ENCODE results near the gene MSANTD3.
A peak's percentile ranks its signal among the peaks of the same experiment; 100 is the strongest.
"Not testable (repeated sequence)": the region's sequence is repeated elsewhere in the genome, so short reads cannot be mapped to it uniquely, and the experiment has no call there.

MSANTD3 gene

DNA sequence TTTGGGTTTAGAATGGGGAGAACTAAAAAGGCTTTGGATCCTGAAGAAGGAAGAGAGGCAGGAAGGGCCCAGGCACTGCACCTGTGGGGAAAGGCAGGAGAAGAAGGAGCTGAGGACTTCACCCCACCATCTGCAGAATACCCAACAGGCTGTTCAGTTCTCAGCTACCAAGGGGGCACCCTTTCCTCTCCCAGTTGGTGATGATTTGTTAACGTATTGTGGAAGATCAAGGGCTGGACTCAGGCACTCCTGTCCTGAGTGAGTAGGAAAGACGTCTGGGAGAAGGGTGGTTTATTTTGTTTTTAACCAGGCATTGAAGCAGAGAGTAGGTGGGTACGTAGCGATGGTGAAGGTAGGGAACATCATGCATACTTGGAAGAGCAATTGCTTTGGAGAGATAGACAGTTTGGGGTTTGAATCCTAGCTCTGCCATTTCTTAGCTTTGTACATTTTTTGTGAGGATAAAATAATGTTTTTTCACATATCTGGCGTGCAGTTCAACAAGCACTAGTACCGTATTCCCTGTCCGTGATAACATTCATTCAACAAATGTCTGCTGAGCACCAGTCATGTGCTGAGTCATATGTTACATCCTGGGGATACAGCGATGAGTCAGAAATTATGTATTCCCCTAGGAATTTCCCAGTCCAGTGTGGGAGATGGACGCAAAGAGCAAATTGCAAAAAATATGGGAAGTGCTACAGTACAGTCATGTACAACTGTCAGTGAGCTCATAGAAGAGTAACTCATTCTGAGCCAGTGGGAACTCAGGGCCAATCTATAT, 2.1 kb downstream of the MSANTD3 start:
- no peak for DNase-seq (ENCODE audit: low read depth in 3 of 3)

DNA sequence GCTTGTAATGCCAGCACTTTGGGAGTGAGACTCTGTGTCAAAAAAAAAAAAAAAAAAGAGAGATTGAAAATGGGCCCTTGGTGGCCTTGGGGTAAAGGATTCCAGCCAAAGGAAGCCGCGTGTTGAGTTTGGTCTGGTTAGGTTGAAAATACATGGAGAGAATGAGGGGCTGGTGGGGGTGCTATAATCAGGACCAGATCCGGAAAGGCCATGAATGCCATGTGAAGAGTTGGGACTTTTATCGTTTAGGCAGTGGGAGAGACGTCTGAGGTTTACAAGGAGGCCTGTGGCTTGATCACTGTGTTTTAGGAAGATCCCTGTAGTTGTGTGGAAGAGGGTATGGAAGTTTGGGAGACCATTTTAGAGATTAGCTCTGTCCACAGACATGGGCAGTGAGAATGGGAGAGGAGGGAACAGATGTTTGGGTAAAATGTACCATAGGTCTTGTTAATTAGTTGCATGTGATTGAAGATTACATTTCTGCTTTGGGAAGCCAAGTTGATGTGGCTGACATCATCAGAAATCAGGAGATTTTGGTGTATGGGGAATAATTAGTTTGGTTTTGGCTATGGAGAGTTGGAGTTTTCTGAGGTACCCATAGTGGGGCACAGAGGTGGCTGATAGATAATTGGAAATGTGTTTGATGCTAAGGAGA, 3.5 kb downstream of the MSANTD3 start:
- no peak for DNase-seq (ENCODE audit: low read depth in 3 of 3)

DNA sequence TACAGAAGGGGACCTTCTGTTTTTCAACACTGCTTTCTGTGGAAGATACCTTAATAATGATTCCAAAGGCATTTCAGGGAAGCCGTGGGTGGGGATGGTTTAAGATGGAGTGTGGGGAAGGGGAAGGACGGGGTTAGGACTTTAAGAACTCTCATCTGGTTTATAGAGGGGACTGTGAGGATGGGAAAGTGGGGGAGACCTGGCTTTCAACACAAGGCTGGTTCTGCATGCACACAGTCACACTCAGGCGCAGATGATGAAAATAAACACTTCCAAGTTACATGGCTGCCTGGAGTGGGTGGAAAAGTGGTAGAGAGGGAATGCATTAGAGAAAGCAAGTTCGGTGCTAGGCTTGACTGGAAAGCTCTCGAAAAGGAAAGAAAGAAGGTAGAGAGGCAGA, 4.9 kb downstream of the MSANTD3 start:
- DNase-seq (ENCODE audit: low read depth in 3 of 3) = no peak

DNA sequence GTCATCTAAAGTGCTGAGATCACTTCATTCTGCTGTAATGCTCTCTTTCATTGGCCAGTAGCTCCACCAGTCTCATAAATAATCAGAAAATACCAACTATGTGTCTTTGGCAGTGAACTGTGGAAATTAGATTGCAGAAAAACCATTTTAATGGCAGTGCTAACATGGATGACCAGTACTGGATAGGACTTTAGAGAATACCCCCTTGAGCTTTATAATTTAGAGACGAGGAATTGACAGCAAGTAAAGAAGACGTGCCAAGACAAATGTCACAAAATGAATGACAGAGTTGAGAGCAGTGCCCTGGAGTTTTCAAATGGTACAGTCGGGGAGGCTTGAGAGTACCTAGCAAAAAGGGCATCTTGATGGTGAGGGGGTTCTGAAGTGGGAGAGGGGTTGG, 5.8 kb downstream of the MSANTD3 start:
- no peak for DNase-seq (ENCODE audit: low read depth in 3 of 3)

DNA sequence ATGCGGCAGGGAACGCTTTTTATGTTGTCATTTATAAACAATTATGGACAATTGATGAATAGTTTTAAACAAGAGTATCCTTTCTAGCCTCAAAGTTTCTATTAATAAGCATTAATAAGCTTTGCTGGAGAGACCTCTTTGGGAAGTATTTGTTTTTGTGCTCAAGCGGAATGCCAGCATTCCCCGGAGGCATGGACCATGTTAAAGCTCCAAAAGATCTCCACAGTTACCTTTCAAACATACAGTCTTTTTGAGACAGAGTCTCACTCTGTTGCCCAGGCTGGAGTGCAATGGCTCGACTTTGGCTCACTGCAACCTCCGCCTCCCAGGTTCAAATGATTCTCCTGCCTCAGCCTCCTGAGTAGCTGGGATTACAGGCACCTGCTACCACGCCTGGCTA, 9.6 kb downstream of the MSANTD3 start:
- no peak for DNase-seq (ENCODE audit: low read depth in 3 of 3)

DNA sequence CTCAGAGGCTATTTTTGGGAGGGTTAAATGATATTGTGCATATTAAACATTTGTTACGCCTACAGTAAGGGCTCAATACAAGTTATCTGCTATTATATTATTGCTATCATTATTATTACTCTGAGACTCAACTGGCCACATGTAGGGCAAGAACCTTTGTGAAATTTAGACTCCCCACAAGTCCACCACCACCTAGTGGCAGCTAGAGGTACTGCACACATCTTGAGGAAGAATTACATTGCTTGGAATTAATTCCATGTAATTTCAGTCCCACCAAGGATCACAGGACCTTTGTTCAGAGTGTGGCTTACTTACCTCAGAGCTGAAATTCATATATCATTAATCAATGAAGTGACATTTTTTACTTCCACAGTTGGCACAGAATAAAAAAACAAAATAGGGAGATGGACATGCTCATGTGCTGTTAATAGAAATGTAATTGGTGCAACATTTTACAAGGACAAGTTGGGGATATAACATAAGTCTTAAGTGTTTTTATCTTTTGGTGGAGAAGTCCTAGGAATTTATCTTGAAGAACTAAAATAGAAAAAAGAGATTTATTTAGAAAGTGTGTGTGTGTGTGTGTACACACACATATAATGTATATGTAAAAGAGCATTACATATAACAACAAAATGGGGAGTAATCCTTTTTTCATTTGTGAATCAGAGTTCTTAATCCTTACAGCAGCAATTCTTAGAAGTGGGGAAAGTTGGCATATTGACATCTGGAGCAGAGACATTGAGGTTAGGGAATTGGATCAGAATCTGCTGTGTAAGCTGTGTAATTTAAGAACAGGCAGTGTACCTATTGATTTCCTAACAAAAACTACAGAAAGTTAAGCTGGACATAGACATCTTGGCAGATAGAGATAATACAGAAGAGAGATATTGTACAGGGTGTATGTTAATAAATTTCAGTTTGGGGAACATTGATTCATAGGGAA, 11.2 kb downstream of the MSANTD3 start:
- DNase-seq (ENCODE audit: low read depth in 3 of 3) = peak; percentile 21 to 59 (median 55)

DNA sequence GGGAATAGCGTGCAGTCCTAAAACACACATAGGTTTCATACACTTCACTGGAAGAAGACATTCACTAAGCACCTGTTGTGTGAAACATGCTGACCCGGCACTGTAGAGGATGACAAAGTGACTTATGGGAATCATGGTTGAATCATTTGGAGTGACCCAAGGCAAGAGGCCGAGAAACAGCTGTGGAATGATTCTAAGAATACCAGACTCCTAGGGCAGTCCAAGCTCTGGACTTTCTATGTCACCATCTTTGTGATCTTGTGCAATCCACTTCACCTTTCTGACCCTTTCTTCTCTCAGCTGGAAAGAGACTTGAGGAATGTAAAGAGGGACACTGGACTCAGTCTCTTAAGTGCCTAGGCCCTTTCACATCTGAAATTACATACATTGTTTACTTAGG, 13.1 kb downstream of the MSANTD3 start:
- DNase-seq (ENCODE audit: low read depth in 3 of 3) = no peak

DNA sequence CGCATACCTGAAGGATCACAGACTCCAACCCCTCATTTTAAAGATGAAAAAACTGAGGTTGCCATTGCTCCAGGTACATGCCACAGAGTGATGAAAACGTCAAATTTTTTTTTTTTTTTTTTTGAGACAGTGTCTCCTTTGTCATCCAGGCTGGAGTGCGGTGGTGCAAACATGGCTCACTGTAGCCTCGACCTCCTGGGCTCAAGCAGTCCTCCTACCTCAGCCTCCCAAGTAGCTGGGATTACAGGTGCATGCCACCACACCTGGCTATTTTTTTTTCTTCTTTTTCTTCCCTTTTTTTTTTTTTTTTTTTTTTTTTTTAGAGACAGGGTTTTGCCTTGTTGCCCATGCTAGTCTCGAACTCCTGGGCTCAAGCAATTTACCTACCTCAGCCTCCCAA, 13.5 kb downstream of the MSANTD3 start:
- not testable (repeated sequence) for DNase-seq (ENCODE audit: low read depth in 3 of 3)

DNA sequence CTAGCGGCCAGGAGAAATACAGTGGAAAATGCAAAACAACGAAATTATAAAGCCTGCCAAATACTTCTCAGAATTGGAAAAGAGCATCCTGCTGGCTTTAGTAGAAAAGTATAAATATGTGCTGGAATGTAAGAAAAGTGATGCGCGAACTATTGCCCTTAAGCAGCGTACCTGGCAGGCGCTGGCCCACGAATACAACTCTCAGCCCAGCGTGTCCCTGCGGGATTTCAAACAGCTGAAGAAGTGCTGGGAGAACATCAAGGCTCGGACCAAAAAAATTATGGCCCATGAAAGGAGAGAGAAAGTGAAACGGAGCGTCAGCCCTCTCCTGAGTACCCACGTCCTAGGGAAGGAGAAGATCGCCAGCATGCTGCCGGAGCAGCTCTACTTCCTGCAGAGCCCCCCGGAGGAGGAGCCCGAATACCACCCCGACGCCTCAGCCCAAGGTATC, 15.0 kb downstream of the MSANTD3 start:
- DNase-seq (ENCODE audit: low read depth in 3 of 3) = no peak

DNA sequence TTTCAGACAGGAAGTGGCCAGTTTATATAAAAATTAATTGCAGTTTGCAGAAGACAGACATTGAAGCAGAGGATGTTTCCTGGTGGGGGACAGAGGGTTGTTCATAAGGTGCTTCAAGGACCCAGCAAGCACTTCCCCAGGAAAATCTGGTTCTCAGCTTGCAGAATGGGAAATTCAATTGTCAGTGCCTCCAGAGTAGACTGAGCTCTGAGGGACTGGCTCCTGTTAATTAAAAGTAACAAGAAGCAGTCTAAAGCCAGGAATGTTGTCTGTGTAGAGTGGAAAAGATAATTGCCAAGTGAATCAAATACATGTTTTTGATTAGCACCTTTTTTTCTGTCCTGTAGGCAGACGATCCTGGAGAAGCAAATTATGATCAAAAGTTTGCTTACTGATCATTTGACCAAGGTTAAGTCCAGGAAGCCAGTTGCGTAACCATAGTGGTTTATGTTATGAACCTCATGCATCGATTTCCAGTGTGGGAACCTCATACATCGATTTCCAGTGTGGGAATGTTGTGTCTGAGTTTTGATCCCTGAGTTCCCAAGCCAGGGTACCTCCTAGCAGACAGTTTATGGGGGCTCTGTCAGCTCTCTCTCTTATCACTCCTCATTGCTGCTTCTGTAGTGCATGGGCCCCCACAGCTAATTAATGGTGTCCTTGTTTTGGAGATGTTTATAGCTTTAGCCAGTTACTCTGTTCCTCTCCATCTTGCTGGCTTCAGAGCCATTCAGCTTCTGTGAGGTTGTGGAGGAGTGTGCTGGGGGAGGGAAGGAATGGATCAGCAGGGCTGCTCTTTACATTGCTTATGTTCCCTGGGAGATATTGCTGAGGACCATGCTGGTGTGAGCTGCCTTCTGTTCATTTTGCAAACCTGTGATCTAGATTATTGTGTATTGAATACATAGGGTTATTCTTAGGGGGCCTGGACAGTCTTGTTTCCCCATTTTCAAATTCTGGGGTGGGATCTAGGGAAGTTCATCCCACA, 17.1 kb downstream of the MSANTD3 start:
- DNase-seq (ENCODE audit: low read depth in 3 of 3) = no peak

DNA sequence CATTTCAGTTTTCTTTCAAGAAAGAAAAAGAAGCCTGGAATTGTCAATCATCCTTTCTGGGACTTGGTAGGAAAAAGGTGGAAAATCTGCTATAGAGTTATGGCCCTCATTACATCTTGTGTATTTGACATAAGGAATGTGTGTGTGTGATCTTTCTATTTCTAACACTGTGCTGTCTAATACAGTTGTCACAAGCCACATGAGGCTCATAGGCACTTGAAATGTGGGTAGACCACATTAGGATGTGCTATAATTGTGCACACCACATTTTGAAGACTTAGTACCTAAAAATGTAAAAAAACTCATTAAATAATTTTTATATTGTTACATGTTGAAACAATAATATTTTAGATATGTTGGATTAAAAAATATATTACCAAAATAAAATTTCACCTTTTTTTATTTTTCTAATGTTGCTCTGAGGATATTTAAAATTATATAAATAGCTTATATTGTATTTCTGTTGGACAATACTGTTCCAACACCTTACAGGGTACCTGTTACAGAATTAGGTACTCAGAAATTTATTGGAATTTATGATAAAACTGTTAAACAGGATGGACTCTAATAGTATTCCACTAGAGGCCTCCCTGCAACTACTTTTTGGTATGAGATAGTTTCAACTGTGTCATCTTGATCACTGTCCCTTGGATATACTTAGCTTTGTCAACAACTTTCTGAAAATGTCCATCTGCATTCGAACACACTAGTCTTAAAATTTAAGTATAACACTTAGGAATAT, 18.4 kb downstream of the MSANTD3 start:
- DNase-seq (ENCODE audit: low read depth in 3 of 3) = no peak

DNA sequence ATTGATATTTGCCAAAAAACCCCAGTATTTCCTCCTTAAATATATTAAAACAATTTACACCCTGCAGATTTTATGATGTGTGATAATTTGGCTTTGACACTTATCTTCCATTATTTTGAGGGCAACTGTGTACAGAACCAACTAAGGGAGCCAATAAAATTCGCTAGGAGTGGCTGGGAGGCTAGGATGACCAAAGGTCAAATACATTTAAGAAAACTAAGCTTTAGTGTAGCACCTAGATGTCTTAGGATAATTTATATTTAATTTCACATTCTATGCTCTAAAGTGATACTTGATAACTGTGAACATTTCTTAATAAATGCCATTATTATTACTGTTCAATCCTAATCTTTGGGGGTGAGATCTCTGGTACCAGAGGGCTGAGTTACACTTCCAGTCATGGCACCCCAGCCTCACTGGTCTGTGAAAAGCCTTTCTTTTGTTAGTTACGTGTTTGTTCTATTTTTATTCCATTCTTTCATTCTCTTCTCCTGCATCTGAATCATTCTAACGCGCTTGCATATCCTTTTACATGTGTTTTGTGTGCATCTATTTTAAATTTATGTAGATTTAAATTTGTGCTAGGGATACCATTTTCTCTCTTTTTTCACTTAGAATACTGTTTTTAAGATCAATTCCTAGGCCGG, 19.1 kb downstream of the MSANTD3 start:
- no peak for DNase-seq (ENCODE audit: low read depth in 3 of 3)

DNA sequence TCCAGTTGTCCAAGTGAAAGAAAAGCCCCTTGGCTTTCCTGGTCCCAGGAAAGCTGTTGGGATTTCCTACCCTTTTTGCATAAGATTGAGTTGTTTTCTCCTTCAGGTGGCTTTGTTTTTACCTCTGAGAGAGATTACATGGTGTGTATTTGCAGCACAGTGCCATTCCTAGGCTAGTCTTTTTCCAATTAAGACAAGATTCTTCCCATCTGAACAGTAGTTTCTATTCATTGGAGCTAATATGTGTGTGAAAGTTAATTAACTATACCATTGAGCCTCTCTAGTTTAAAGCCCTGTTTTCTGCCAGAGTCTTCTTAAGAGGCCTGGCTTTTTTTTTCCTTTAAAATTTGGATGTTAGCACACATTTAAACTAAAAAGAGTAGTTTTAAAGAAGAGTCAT, 20.1 kb downstream of the MSANTD3 start:
- DNase-seq (ENCODE audit: low read depth in 3 of 3) = no peak

DNA sequence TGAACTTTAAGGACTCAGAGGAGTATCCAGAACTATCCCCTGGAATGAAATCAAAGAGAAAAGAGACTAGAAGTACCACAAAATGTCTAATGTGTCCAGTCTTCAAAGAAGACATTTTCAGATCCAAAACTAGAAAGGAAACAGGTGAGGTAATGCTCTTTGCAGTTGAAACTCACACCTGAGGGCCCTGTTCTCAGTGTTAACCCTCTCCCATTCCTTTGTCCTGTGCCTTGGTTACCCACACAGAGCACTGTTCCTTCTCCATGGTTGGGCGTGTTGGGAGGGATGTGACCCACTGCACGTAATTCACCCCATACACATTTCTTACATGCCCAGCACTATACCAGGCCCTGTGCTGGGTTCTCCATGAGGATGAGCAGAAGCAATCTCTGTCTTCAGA, 21.3 kb downstream of the MSANTD3 start:
- no peak for DNase-seq (ENCODE audit: low read depth in 3 of 3)

DNA sequence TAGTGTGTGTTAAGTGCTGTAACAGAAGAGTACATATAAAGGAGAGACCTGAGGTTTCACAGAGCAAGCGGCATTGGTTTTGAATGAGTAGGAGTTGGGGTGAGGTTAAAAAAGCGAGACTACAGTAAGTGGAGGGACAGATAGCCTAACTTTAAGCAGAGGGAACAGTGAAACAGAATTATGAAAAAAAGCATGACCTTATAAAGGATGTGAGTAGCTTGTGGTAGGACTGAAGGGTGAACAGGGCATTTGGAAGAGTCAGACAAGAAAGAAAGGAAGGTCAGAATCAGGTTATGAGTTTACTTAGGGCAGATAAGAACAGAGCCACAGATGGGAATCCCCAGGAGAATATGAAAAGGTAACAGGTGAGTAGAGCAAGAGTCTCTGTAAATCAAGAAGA, 22.5 kb downstream of the MSANTD3 start:
- DNase-seq (ENCODE audit: low read depth in 3 of 3) = no peak

DNA sequence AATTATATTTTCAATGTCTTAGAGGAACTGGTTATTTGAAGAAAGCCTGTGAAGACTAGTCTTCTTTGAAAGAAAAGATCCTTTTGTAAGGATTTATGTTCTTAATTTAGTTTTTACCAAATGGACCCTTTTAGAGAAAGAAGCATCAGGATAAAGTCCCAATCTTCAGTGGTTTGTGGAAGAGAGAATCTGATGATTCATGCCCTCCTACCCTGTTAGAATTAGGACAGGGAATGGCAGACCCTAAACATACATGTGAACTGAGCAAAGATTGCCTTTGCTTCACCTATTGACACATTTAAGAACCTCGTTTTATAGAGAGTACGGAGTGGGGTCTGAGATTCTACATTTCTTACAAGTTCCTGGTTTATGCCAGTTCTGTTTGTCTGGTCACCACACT, 26.0 kb downstream of the MSANTD3 start:
- no peak for DNase-seq (ENCODE audit: low read depth in 3 of 3)

DNA sequence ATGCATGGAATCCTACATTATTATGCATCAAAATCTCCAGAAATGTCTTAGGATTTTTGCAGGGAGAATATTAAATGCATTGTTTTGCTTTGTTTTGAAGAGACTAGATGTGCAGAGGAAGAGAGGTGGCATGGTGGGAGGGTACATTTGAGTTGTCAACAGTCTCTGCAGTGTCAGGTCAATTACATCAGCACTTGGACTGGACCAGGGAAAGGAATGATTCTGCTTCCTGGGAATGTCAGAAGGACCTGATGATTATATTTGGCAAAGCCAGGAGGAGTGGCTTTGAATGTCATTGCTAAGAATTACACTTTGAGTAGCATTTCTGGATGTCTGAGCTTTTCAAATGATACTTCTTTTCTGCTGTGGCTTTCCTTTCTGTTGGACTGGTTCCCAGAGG, 28.5 kb downstream of the MSANTD3 start:
- no peak for DNase-seq (ENCODE audit: low read depth in 3 of 3)

DNA sequence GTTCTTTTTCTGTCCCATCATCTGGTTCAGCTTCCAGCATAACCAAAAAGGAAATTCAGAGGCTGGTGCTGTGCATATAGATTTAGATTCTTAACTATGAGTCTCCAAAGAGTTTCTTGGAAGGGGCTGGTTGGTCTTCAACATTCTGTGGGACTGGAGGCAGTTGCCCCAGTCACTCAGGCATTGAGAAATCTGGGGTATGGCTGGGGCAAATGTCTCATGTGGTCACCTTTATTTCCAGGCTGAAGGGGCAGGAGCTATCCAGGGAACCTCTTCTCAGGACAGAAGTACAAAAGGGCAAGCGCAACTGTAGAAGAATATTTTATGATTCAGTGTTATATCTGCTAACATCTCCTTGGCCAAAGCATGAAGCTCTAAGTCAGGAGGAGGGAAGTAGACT, 30.6 kb downstream of the MSANTD3 start:
- no peak for DNase-seq (ENCODE audit: low read depth in 3 of 3)

DNA sequence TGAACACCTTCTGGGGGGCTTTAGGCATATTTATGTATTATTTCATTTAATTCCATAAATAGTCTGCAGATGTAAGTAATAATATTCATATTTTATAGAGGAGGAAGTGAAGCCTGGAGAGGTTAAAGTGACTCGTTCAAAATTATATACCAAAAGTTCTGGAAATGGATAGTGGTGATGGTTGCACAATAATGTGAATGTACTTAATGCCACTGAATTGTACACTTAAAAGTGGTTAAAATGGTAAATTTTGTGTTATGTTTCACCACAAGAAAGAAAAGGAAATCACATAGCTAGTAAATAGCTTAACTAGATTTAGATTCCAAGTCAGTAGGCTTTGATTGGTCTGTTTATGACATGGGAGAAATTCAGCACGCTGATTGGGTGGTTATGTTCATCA, 33.0 kb downstream of the MSANTD3 start:
- no peak for DNase-seq (ENCODE audit: low read depth in 3 of 3)

DNA sequence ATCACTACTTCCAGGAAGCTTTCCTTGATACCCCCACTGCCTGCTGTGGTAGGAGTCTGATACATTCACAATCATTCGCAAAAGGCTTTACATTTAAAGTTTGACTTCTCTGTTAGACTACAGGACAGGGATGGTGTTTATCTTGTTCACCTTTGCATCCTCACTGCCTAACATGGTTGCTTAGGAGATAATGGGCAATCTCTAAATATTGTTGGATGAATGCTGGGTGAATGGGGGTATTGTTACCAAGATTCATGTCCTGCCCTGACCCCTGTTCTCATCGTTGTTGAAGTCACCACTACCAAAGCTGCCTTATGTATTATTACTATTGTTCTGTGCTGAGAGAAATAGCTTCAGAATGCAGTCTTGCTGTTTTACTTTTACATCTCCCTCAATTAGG, 38.3 kb downstream of the MSANTD3 start:
- DNase-seq (ENCODE audit: low read depth in 3 of 3) = no peak
